Vagina (tissue), 2 donors: ENCODE measurements around the gene MB.

Source experiments
- POLR2A ChIP-seq, 2 donors: fragments of 450-650 bp; IDR thresholded peaks; one replicate each; pipeline ENCODE4 v1.6.1; 2017; ENCODE audit warnings: antibody characterized with exemption in 2 of 2, mild to moderate bottlenecking in 2 of 2, moderate library complexity in 2 of 2
- POLR2AphosphoS5 ChIP-seq, 2 donors: sonication (generic); formaldehyde crosslinking; IDR thresholded peaks; one replicate each; pipeline ENCODE4 v1.9.0; 2017; ENCODE audit warnings: antibody characterized with exemption in 2 of 2, mild to moderate bottlenecking in 2 of 2, low read depth in 1 of 2; ENCODE audit not compliant: insufficient read depth in 1 of 2
- TF ChIP-seq, protein P1 (sequence below), 3 experiments: fragments of 450-650 bp in 2 of 3; fragments of 200-600 bp in 1 of 3; sonication (generic) in 1 of 3; IDR thresholded peaks; one replicate each; pipeline ENCODE4 v1.5.1; 2017 to 2019; ENCODE audit warnings: antibody characterized with exemption in 3 of 3, mild to moderate bottlenecking in 2 of 3, moderate library complexity in 2 of 3

DNA sequence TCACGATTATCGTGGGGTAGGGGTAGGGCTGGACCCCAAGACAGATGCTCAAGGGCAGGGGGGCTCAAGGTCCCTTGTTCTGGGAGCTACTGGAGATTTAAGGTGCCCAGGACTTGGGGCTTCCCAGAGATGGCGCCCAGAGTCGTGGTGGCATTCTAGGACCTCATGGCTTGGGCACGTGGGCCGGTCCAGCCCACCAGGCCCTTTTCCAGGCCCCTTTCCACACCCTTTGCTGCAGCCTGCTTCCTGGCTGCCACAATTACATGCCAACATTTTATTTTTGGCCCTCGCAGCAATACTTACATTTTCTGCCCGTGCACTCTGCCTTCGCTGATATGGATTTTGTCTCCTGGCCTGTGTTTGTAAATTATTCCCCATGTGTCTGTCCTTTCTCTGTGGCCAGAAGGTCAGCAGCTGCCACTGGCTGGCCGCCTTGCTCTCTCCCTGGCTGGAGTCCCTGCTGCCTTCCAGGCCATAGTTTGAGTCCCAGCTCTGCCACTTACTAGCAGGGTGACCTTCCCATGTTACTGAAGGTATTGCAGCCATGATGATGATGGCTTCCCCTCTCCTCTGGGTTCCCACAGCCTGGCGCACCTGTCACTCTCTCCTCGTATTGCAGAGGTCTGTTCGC is 11.2 kb downstream of the MB start:
- TF ChIP-seq, protein P1, sequence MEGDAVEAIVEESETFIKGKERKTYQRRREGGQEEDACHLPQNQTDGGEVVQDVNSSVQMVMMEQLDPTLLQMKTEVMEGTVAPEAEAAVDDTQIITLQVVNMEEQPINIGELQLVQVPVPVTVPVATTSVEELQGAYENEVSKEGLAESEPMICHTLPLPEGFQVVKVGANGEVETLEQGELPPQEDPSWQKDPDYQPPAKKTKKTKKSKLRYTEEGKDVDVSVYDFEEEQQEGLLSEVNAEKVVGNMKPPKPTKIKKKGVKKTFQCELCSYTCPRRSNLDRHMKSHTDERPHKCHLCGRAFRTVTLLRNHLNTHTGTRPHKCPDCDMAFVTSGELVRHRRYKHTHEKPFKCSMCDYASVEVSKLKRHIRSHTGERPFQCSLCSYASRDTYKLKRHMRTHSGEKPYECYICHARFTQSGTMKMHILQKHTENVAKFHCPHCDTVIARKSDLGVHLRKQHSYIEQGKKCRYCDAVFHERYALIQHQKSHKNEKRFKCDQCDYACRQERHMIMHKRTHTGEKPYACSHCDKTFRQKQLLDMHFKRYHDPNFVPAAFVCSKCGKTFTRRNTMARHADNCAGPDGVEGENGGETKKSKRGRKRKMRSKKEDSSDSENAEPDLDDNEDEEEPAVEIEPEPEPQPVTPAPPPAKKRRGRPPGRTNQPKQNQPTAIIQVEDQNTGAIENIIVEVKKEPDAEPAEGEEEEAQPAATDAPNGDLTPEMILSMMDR (IDR thresholded peaks at IDR 0.05) = no peak
- no peak for TF ChIP-seq POLR2AphosphoS5 (IDR thresholded peaks at IDR 0.05; ENCODE audit: insufficient read depth in 1 of 2, low read depth in 1 of 2)
- TF ChIP-seq POLR2A (IDR thresholded peaks at IDR 0.05) = no peak
